Stomach (tissue), 4 donors: Measurements from ENCODE around the gene CCDC28B.

Experiments
- CTCF ChIP-seq, 7 experiments: fragments of 450-650 bp in 4 of 7; fragments of 200-600 bp in 3 of 7; sonication (generic) in 3 of 7; IDR thresholded peaks; one replicate each; pipeline ENCODE4 v1.5.1; 2016 to 2019; ENCODE audit warnings: antibody characterized with exemption in 7 of 7, control low read depth in 2 of 7, mild to moderate bottlenecking in 1 of 7
- EP300 ChIP-seq: sonication (generic); formaldehyde crosslinking; IDR thresholded peaks from one replicate; pipeline ENCODE4 v1.6.1; 2017; ENCODE audit warnings: antibody characterized with exemption
- POLR2A ChIP-seq, 4 donors: fragments of 450-650 bp; IDR thresholded peaks; one replicate each; pipeline ENCODE4 v1.6.1; 2016; ENCODE audit warnings: antibody characterized with exemption in 4 of 4, control low read depth in 2 of 4, mild to moderate bottlenecking in 1 of 4, moderate library complexity in 1 of 4

GRCh38 chr1:32180186-32181060 lies 20.0 kb upstream of the CCDC28B start:
- no peak for TF ChIP-seq CTCF (IDR thresholded peaks at IDR 0.05)
- no peak for TF ChIP-seq POLR2A (IDR thresholded peaks at IDR 0.05)
- TF ChIP-seq EP300: no peak
